SK-N-SH (cell line): ENCODE measurements around the gene KLHL5. TPM values are rescaled to one million over a fixed set of nuclear protein-coding genes. Genes with fewer than 3 reads are reported as not detected.

Experiments used
- CTCF ChIA-PET: fragments of 300-600, 350-600 bp; formaldehyde crosslinking; extraction: SDS; loops from one replicate; lab custom pipeline; 2021; lab: Yijun Ruan, JAX
- POLR2A ChIA-PET: fragments of 350-600 bp; sonication (Branson Sonifier 250); formaldehyde crosslinking; extraction: SDS; loops from one replicate; lab custom pipeline; 2020; ENCODE audit warnings: antibody characterized with exemption, inconsistent platforms; lab: Yijun Ruan, JAX
- DNase-seq: peaks from one replicate; pipeline ENCODE4 v3.0.0; 2012
- H2AFZ ChIP-seq: fragments of 200-600 bp; sonication (generic); 2 replicates; pipeline ENCODE4 v1.8.1; 2016; ENCODE audit warnings: antibody characterized with exemption, mild to moderate bottlenecking, low read depth
- H3F3A ChIP-seq: fragments of 200-600 bp; sonication (generic); replicated peaks from 2 replicates; pipeline ENCODE3; 2016; ENCODE audit warnings: antibody characterized with exemption, mild to moderate bottlenecking; ENCODE audit not compliant: insufficient read depth
- H3K27ac ChIP-seq, 2 experiments: fragments of 200-500 bp in 1 of 2; fragments of 200-600 bp in 1 of 2; sonication (Bioruptor generic) in 1 of 2; sonication (generic), shearing (Covaris generic) in 1 of 2; 2 replicates each; pipeline versions ENCODE4 v1.5.1 to v1.6.1; 2014 to 2016; ENCODE audit warnings: low read depth in 2 of 2, inconsistent platforms in 1 of 2, low read length in 1 of 2, mild to moderate bottlenecking in 1 of 2, mixed read lengths in 1 of 2
- H3K27me3 ChIP-seq: fragments of 200-600 bp; sonication (generic), shearing (Covaris generic); 2 replicates; pipeline ENCODE4 v1.6.1; 2016; ENCODE audit warnings: mixed run types; ENCODE audit not compliant: insufficient read depth
- H3K36me3 ChIP-seq, 2 experiments: fragments of 200-500 bp in 1 of 2; fragments of 200-600 bp in 1 of 2; sonication (Bioruptor generic) in 1 of 2; sonication (generic) in 1 of 2; replicated peaks in 1 of 2; 2 replicates each; pipeline versions ENCODE3 to v1.5.1; 2014 to 2016; ENCODE audit warnings: low read length in 1 of 2, mild to moderate bottlenecking in 1 of 2; ENCODE audit not compliant: insufficient read depth in 2 of 2, control insufficient read depth in 1 of 2
- H3K4me1 ChIP-seq, 2 experiments: fragments of 200-500 bp in 1 of 2; fragments of 200-600 bp in 1 of 2; sonication (Bioruptor generic) in 1 of 2; sonication (generic), shearing (Covaris generic) in 1 of 2; 2 replicates each; pipeline versions ENCODE4 v1.5.1 to v1.6.1; 2014 to 2016; ENCODE audit warnings: low read depth in 1 of 2, low read length in 1 of 2, mixed run types in 1 of 2; ENCODE audit not compliant: insufficient read depth in 2 of 2, control insufficient read depth in 1 of 2
- H3K4me2 ChIP-seq: fragments of 200-600 bp; sonication (generic), shearing (Covaris generic); 2 replicates; pipeline ENCODE4 v1.6.1; 2017; ENCODE audit warnings: mixed run types
- H3K4me3 ChIP-seq, 2 experiments: fragments of 200-500 bp in 1 of 2; fragments of 200-600 bp in 1 of 2; sonication (Bioruptor generic) in 1 of 2; sonication (generic), shearing (Covaris generic) in 1 of 2; 2 replicates each; pipeline versions ENCODE4 v1.5.1 to v1.8.1; 2014 to 2016; ENCODE audit warnings: low read depth in 2 of 2, inconsistent platforms in 1 of 2, low read length in 1 of 2, mild to moderate bottlenecking in 1 of 2, mixed read lengths in 1 of 2, moderate library complexity in 1 of 2
- H3K79me2 ChIP-seq: fragments of 200-600 bp; sonication (generic); 2 replicates; pipeline ENCODE4 v1.8.1; 2017; ENCODE audit warnings: mild to moderate bottlenecking; ENCODE audit not compliant: insufficient read depth
- H3K9ac ChIP-seq: fragments of 200-600 bp; sonication (generic); 2 replicates; pipeline ENCODE4 v1.6.1; 2017; ENCODE audit warnings: mixed run types
- H3K9me2 ChIP-seq: fragments of 200-600 bp; sonication (generic); 2 replicates; pipeline ENCODE4 v1.6.1; 2017; ENCODE audit warnings: mixed run types
- H3K9me3 ChIP-seq: fragments of 200-600 bp; sonication (generic); 2 replicates; pipeline ENCODE4 v1.6.1; 2017; ENCODE audit warnings: mixed run types, mild to moderate bottlenecking, moderate library complexity
- H4K20me1 ChIP-seq: fragments of 200-600 bp; sonication (generic); 2 replicates; pipeline ENCODE4 v1.6.1; 2017; ENCODE audit warnings: mild to moderate bottlenecking, mixed run types; ENCODE audit not compliant: insufficient read depth
- EP300 ChIP-seq, 2 experiments: IDR thresholded peaks; 2 replicates each; pipeline versions ENCODE4 v1.4.0 to v1.6.1; 2012; ENCODE audit warnings: borderline replicate concordance in 1 of 2, low read depth in 1 of 2, low read length in 1 of 2
- EZH2phosphoT487 ChIP-seq: fragments of 200-600 bp; sonication (generic); IDR thresholded peaks from 2 replicates; pipeline ENCODE4 v1.6.1; 2017; ENCODE audit warnings: low read depth, mixed run types, mild to moderate bottlenecking, antibody characterized with exemption, moderate library complexity, borderline replicate concordance
- FOXM1 ChIP-seq: IDR thresholded peaks from 2 replicates; pipeline ENCODE4 v1.4.0; 2012; ENCODE audit warnings: low read depth, mild to moderate bottlenecking
- GABPA ChIP-seq: IDR thresholded peaks from 2 replicates; pipeline ENCODE4 v1.4.0; 2012; ENCODE audit warnings: low read depth, mild to moderate bottlenecking
- MAX ChIP-seq: IDR thresholded peaks from 2 replicates; pipeline ENCODE4 v1.4.0; 2012; ENCODE audit warnings: low read depth
- MEF2A ChIP-seq: IDR thresholded peaks from 2 replicates; pipeline ENCODE4 v1.4.0; 2012; ENCODE audit warnings: low read depth, borderline replicate concordance
- RXRA ChIP-seq: IDR thresholded peaks from 2 replicates; pipeline ENCODE4 v1.4.0; 2012; ENCODE audit warnings: low read depth, mild to moderate bottlenecking, borderline replicate concordance
- TCF12 ChIP-seq: IDR thresholded peaks from 2 replicates; pipeline ENCODE4 v1.4.0; 2012
- WGBS: methylation state at CpG from one replicate; pipeline ENCODE4 v1.1.6; 2017; ENCODE audit warnings: low lambda C conversion rate; 5-methylcytosine and 5-hydroxymethylcytosine counted together
- polyA plus RNA-seq, 3 experiments: library from polyadenylated mRNA; depleted of rRNA; stranded (reverse); fragments of >200 nt; gene quantifications; 2 replicates each; pipeline ENCODE4 v1.2.3, GENCODE V29; 2012
- TF ChIP-seq, protein P1 (sequence below): fragments of 150-350 bp; IDR thresholded peaks from 2 replicates; pipeline ENCODE4 v1.6.1; 2017; ENCODE audit warnings: antibody characterized with exemption, low read length, low read depth, borderline replicate concordance
- TF ChIP-seq, protein P2 (sequence below): fragments of 200-600 bp; sonication (generic); IDR thresholded peaks from 2 replicates; pipeline ENCODE4 v1.6.1; 2017; ENCODE audit warnings: antibody characterized with exemption, mild to moderate bottlenecking, moderate library complexity
- TF ChIP-seq, protein P3 (sequence below): IDR thresholded peaks from 2 replicates; pipeline ENCODE4; 2012

Gene KLHL5
- polyA plus RNA-seq, 1 of the 3 experiments (the other 2 are of a cell fraction): 33.1 TPM

DNA sequence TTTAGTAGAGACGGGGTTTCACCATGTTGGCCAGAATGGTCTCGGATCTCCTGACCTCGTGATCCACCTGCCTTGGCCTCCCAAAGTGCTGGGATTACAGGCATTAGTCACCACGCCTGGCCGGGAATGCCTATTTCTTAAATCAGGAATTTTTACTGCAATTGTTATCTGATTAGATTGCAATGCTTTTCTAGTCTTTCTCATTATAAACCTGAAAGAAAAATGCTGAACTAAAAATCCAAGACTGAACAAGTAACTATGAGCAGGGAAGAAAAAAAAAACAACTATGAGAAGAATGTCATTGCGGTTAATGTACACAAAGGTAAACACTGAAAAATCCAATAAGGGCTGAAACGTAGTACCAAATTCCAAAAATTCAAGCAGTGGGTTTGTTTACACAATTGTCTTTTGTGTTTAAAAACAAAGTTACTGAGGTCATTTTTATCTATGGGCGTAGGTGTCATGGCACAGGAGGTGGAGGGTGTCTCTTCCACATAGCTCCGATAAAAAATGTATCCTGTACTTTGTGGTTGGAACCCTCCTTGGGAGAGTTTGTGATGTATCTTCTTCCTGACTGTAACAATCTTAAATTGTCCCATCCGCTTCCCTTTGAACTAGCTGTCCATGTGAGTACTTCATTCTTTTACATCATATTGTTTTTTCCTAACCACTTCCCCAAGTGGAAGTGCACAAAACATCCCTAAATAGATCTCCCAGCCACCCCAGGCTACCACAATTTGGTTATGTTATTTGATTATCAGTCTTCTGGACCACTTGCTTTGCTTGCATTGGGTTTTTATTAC, 18.8 kb upstream of the KLHL5 start:
- Histone ChIP-seq H3K27me3 (no peaks in the 10 kb centered on the region), H3F3A (peaks cover 23% of the 10 kb centered on the region), H3K9ac (no peak overlapping the region), H3K9me3 (no peaks in the 10 kb centered on the region), H3K4me1 (peaks cover 6 to 23% of the 10 kb centered on the region in 2 experiments; a peak in 2 of 4 replicates), H3K4me2 (peak overlapping the region; percentile 62; the same call in 1 of the 2 replicates), H3K36me3 (no peaks in the 10 kb centered on the region), H3K9me2 (no peaks in the 10 kb centered on the region), H2AFZ (peak overlapping the region; percentile 85; the same call in 1 of the 2 replicates), H4K20me1 (peaks cover 3% of the 10 kb centered on the region; the same call in 1 of the 2 replicates), H3K27ac (peak overlapping the region; percentile 67 to 79), H3K4me3 (no peak overlapping the region), H3K79me2 (peaks cover 27% of the 10 kb centered on the region)
- CTCF ChIA-PET: interaction anchor here (1.1 to 2.5 kb wide), 6 partner anchors 8 to 140 kb away, joined by 3 to 11 read pairs (median 4); no protein-coding TSS in a partner anchor
- TF ChIP-seq MAX (no peak), EZH2phosphoT487 (no peak), RXRA (no peak), TCF12 (no peak)
- TF ChIP-seq, protein P1, sequence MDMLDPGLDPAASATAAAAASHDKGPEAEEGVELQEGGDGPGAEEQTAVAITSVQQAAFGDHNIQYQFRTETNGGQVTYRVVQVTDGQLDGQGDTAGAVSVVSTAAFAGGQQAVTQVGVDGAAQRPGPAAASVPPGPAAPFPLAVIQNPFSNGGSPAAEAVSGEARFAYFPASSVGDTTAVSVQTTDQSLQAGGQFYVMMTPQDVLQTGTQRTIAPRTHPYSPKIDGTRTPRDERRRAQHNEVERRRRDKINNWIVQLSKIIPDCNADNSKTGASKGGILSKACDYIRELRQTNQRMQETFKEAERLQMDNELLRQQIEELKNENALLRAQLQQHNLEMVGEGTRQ: no peak
- TF ChIP-seq, protein P2, sequence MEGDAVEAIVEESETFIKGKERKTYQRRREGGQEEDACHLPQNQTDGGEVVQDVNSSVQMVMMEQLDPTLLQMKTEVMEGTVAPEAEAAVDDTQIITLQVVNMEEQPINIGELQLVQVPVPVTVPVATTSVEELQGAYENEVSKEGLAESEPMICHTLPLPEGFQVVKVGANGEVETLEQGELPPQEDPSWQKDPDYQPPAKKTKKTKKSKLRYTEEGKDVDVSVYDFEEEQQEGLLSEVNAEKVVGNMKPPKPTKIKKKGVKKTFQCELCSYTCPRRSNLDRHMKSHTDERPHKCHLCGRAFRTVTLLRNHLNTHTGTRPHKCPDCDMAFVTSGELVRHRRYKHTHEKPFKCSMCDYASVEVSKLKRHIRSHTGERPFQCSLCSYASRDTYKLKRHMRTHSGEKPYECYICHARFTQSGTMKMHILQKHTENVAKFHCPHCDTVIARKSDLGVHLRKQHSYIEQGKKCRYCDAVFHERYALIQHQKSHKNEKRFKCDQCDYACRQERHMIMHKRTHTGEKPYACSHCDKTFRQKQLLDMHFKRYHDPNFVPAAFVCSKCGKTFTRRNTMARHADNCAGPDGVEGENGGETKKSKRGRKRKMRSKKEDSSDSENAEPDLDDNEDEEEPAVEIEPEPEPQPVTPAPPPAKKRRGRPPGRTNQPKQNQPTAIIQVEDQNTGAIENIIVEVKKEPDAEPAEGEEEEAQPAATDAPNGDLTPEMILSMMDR: no peak
- TF ChIP-seq, protein P3, sequence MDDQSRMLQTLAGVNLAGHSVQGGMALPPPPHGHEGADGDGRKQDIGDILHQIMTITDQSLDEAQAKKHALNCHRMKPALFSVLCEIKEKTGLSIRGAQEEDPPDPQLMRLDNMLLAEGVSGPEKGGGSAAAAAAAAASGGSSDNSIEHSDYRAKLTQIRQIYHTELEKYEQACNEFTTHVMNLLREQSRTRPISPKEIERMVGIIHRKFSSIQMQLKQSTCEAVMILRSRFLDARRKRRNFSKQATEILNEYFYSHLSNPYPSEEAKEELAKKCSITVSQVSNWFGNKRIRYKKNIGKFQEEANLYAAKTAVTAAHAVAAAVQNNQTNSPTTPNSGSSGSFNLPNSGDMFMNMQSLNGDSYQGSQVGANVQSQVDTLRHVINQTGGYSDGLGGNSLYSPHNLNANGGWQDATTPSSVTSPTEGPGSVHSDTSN: no peak
- no peak for DNase-seq
- POLR2A ChIA-PET: interaction anchor here (1.2 kb wide), 1 partner anchor 10 kb away, joined by 4 read pairs; no protein-coding TSS in a partner anchor
- 61% methylated on average over 10 of the region's 10 CpGs for WGBS

DNA sequence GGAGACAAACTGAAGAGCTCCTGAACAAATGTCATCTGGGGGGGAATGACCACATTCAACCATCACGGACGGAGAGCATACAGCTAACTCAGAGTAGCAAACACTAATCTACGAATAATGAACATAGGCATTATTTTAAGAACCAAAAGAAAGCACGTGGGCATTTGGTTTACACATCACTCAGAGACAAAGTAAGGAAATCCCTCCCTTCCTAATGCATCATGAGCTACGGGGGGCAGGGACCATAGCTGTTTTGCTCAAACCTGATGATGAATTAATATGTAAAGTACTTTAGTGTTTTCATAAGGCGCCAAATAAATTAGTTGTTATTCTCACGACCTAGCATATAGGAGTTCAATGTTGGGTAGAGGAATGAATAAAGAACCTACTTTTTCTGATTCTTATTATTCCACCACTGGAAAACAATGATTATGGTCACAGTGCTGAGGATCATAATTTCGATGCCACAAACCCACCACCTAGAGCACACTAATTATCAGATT, 18.1 kb upstream of the KLHL5 start:
- H3K36me3 ChIP-seq: peaks cover 0 to 4% of the 10 kb centered on the region in 2 experiments
- DNase-seq: peak; percentile 34
- H3K9me2 ChIP-seq: no peaks in the 10 kb centered on the region
- no peaks in the 10 kb centered on the region for H3K27me3 ChIP-seq
- H3K9me3 ChIP-seq: no peaks in the 10 kb centered on the region
- peak overlapping the region; percentile 62; the same call in 1 of the 2 replicates for H3K4me2 ChIP-seq
- no peak for TF ChIP-seq GABPA
- TF ChIP-seq, protein P2: no peak
- TF ChIP-seq EP300 (IDR thresholded peaks at IDR 0.05; ENCODE audit: borderline replicate concordance in 1 of 2, low read depth in 1 of 2, low read length in 1 of 2): no peak
- no peak for TF ChIP-seq FOXM1
- no peak for TF ChIP-seq MEF2A
- 34% methylated on average over 8 of the region's 8 CpGs for WGBS
- peaks cover 3% of the 10 kb centered on the region; the same call in 1 of the 2 replicates for H4K20me1 ChIP-seq
- no peak overlapping the region for H3K9ac ChIP-seq
- peaks cover 33% of the 10 kb centered on the region for H3K79me2 ChIP-seq
- H3K4me3 ChIP-seq: peak overlapping the region; percentile 64 to 82
- H3K27ac ChIP-seq: peak overlapping the region; percentile 67 to 79
- peaks cover 22% of the 10 kb centered on the region for H3F3A ChIP-seq
- H3K4me1 ChIP-seq: peaks cover 6 to 23% of the 10 kb centered on the region in 2 experiments; a peak in 2 of 4 replicates
- CTCF ChIA-PET: interaction anchor here (0.7 to 1.6 kb wide), 4 partner anchors 38 to 141 kb away, joined by 3 to 4 read pairs (median 4); no protein-coding TSS in a partner anchor
- H2AFZ ChIP-seq: peak overlapping the region; percentile 85
- POLR2A ChIA-PET: interaction anchor here (0.7 to 1.2 kb wide), 3 partner anchors 9 to 138 kb away, joined by 3 to 4 read pairs (median 3); no protein-coding TSS in a partner anchor
